GM23338 (cell line): Measurements from ENCODE around the gene IPPK. TPM values are rescaled to one million over a fixed set of nuclear protein-coding genes. Genes with fewer than 3 reads are reported as not detected.

ENCODE experiments used
- ATAC-seq: fragments of 200-7000 bp; cut with Tn5 transposase; 3 replicates; pipeline ENCODE4 v1.9.1; 2020
- DNase-seq: peaks from one replicate; pipeline ENCODE4 v3.0.0-alpha.2; 2015; ENCODE audit warnings: low spot score
- H2AFZ ChIP-seq: fragments of 200-600 bp; sonication (generic); 2 replicates; pipeline ENCODE4 v1.8.0; 2016; ENCODE audit warnings: antibody characterized with exemption, mild to moderate bottlenecking, moderate library complexity
- H3F3A ChIP-seq: fragments of 200-600 bp; sonication (generic); replicated peaks from 2 replicates; pipeline ENCODE4 v1.8.0; 2017; ENCODE audit warnings: antibody characterized with exemption, mixed run types, low read depth
- H3K27ac ChIP-seq: fragments of 200-600 bp; sonication (generic); 2 replicates; pipeline ENCODE4 v1.6.1; 2016; ENCODE audit warnings: low read depth
- H3K27me3 ChIP-seq: fragments of 200-600 bp; sonication (generic); 2 replicates; pipeline ENCODE4 v1.8.0; 2016; ENCODE audit warnings: mild to moderate bottlenecking, mixed run types, moderate library complexity; ENCODE audit not compliant: insufficient read depth
- H3K36me3 ChIP-seq: fragments of 200-600 bp; sonication (generic); 2 replicates; pipeline ENCODE4 v1.8.0; 2016; ENCODE audit warnings: mild to moderate bottlenecking; ENCODE audit not compliant: insufficient read depth
- H3K4me1 ChIP-seq: fragments of 200-600 bp; sonication (generic); 2 replicates; pipeline ENCODE4 v1.8.0; 2016; ENCODE audit warnings: mild to moderate bottlenecking, moderate library complexity; ENCODE audit not compliant: insufficient read depth
- H3K4me2 ChIP-seq: fragments of 200-600 bp; sonication (generic); 2 replicates; pipeline ENCODE4 v1.7.1; 2017; ENCODE audit warnings: mixed run types
- H3K4me3 ChIP-seq: fragments of 200-600 bp; sonication (generic); 2 replicates; pipeline ENCODE4 v1.6.1; 2016; ENCODE audit warnings: mixed run types
- H3K79me2 ChIP-seq: fragments of 200-600 bp; sonication (generic); replicated peaks from 2 replicates; pipeline ENCODE4 v1.8.0; 2017; ENCODE audit warnings: mild to moderate bottlenecking; ENCODE audit not compliant: insufficient read depth
- H3K9me2 ChIP-seq: fragments of 200-600 bp; sonication (generic); 2 replicates; pipeline ENCODE4 v1.8.0; 2017; ENCODE audit not compliant: insufficient read depth
- H4K20me1 ChIP-seq: fragments of 200-600 bp; sonication (generic); replicated peaks from 2 replicates; pipeline ENCODE4 v1.8.0; 2017; ENCODE audit warnings: mild to moderate bottlenecking; ENCODE audit not compliant: insufficient read depth
- H3K27ac Mint-ChIP-seq: 2 replicates; pipeline ENCODE4 v1.8.0; 2020; ENCODE audit warnings: inconsistent platforms, mild to moderate bottlenecking, moderate library complexity, mixed read lengths
- H3K27me3 Mint-ChIP-seq: 3 replicates; pipeline ENCODE4 v1.8.0; 2022; ENCODE audit warnings: low read depth, mild to moderate bottlenecking, moderate library complexity, mixed read lengths, inconsistent platforms; ENCODE audit not compliant: insufficient read depth, poor library complexity
- H3K36me3 Mint-ChIP-seq: 3 replicates; pipeline ENCODE4 v1.8.0; 2021; ENCODE audit warnings: low read depth, mild to moderate bottlenecking, inconsistent platforms, moderate library complexity, mixed read lengths
- H3K4me1 Mint-ChIP-seq: 3 replicates; pipeline ENCODE4 v1.8.0; 2020; ENCODE audit warnings: mild to moderate bottlenecking, inconsistent platforms, mixed read lengths
- H3K4me3 Mint-ChIP-seq: 3 replicates; pipeline ENCODE4 v1.8.0; 2021; ENCODE audit warnings: moderate library complexity, mild to moderate bottlenecking, inconsistent platforms, mixed read lengths
- H3K9me3 Mint-ChIP-seq: 3 replicates; pipeline ENCODE4 v1.8.0; 2020; ENCODE audit warnings: moderate library complexity, mild to moderate bottlenecking, inconsistent platforms, mixed read lengths
- CREB1 ChIP-seq: fragments of 250-450 bp; sonication (Bioruptor Pico); IDR thresholded peaks from 2 replicates; pipeline ENCODE4 v1.5.0; 2020; ENCODE audit warnings: low read depth, mild to moderate bottlenecking, moderate library complexity
- CTCF ChIP-seq, 2 experiments: fragments of 200-600 bp in 1 of 2; sonication (generic) in 1 of 2; conservative IDR thresholded peaks; 2 replicates each; pipeline versions ENCODE4 v1.5.1 to v1.6.1; 2016 to 2017; ENCODE audit warnings: antibody characterized with exemption in 2 of 2, low read depth in 2 of 2, mild to moderate bottlenecking in 2 of 2, moderate library complexity in 1 of 2
- ETS1 ChIP-seq: IDR thresholded peaks from 2 replicates; pipeline ENCODE4 v1.6.1; 2016; ENCODE audit warnings: antibody characterized with exemption
- EZH2 ChIP-seq: fragments of 200-600 bp; sonication (generic); IDR thresholded peaks from one replicate; pipeline ENCODE4 v1.8.0; 2017; ENCODE audit warnings: antibody characterized with exemption, mild to moderate bottlenecking, low read depth; ENCODE audit not compliant: unreplicated experiment
- EZH2phosphoT487 ChIP-seq: fragments of 200-600 bp; sonication (generic); IDR thresholded peaks from one replicate; pipeline ENCODE4 v1.8.1; 2018; ENCODE audit warnings: antibody characterized with exemption; ENCODE audit not compliant: unreplicated experiment
- JUNB ChIP-seq: IDR thresholded peaks from one replicate; pipeline ENCODE4 v1.6.1; 2016; ENCODE audit warnings: antibody characterized with exemption; ENCODE audit not compliant: unreplicated experiment
- NANOG ChIP-seq: IDR thresholded peaks from 2 replicates; pipeline ENCODE4 v1.6.1; 2016; ENCODE audit warnings: antibody characterized with exemption, borderline replicate concordance
- POLR2AphosphoS5 ChIP-seq: IDR thresholded peaks from 2 replicates; pipeline ENCODE4 v1.6.1; 2016; ENCODE audit warnings: antibody characterized with exemption, low read depth
- REST ChIP-seq: IDR thresholded peaks from one replicate; pipeline ENCODE4 v1.6.1; 2018; ENCODE audit warnings: antibody characterized with exemption; ENCODE audit not compliant: unreplicated experiment
- STAT1 ChIP-seq: IDR thresholded peaks from one replicate; pipeline ENCODE4 v1.6.1; 2016; ENCODE audit warnings: antibody characterized with exemption; ENCODE audit not compliant: unreplicated experiment
- ZNF114 ChIP-seq: fragments of 250-450 bp; sonication (Bioruptor Pico); IDR thresholded peaks from 2 replicates; pipeline ENCODE4 v1.5.0; 2020; ENCODE audit warnings: mild to moderate bottlenecking, moderate library complexity
- ZNF331 ChIP-seq: fragments of 250-450 bp; sonication (Bioruptor Pico); IDR thresholded peaks from 2 replicates; pipeline ENCODE4 v1.5.0; 2020; ENCODE audit warnings: low read depth, mild to moderate bottlenecking, moderate library complexity
- ZNF462 ChIP-seq: fragments of 250-450 bp; sonication (Bioruptor Pico); IDR thresholded peaks from 2 replicates; pipeline ENCODE4 v1.5.0; 2020; ENCODE audit warnings: mild to moderate bottlenecking, moderate library complexity
- polyA plus RNA-seq: library from polyadenylated mRNA; unstranded; fragments of >200 nt; fragmentation: Nextera tagmentation; extraction: Ambion mirVana; gene quantifications from 2 replicates; pipeline ENCODE4 v1.2.1, GENCODE V29; 2016
- total RNA-seq: library from RNA; depleted of rRNA; stranded (reverse); fragments of >200 nt; shearing (Covaris generic); gene quantifications from 2 replicates; pipeline ENCODE4 v1.2.3, GENCODE V29; 2014

Gene IPPK
- total and polyA plus RNA-seq, 2 experiments from 2014 or later: 6.5 to 17.5 TPM

GRCh38 chr9:92696619-92697018 lies 26.7 kb upstream of the IPPK start:
- Histone ChIP-seq H3K4me1 (no peaks in the 10 kb centered on the region), H3K79me2 (no peaks in the 10 kb centered on the region), H4K20me1 (no peaks in the 10 kb centered on the region), H3K36me3 (no peaks in the 10 kb centered on the region), H2AFZ (no peak overlapping the region), H3F3A (no peaks in the 10 kb centered on the region), H3K4me3 (no peak overlapping the region), H3K9me2 (no peaks in the 10 kb centered on the region), H3K4me2 (no peak overlapping the region), H3K27ac (no peak overlapping the region), H3K27me3 (no peaks in the 10 kb centered on the region)
- DNase-seq (no peak), ATAC-seq (no peak)
- no peak for TF ChIP-seq STAT1
- no peak for TF ChIP-seq JUNB
- TF ChIP-seq NANOG: no peak
- no peak for TF ChIP-seq POLR2AphosphoS5
- no peak for TF ChIP-seq EZH2phosphoT487
- no peak for TF ChIP-seq EZH2
- no peak for TF ChIP-seq ZNF462 (CRISPR knock-in tag)
- TF ChIP-seq ZNF114 (CRISPR knock-in tag): no peak
- no peak for TF ChIP-seq CTCF (conservative IDR thresholded peaks at IDR 0.05; ENCODE audit: low read depth in 2 of 2)
- no peak for TF ChIP-seq ZNF331 (CRISPR knock-in tag)
- no peak for TF ChIP-seq REST
- TF ChIP-seq CREB1 (CRISPR knock-in tag): no peak
- TF ChIP-seq ETS1: no peak
- Mint-ChIP-seq H3K4me1 (no peaks in the 10 kb centered on the region), H3K9me3 (peaks cover 49% of the 10 kb centered on the region), H3K27ac (no peak overlapping the region), H3K27me3 (peaks cover 1% of the 10 kb centered on the region), H3K36me3 (peaks cover 11% of the 10 kb centered on the region; the same call in 2 of the 3 replicates), H3K4me3 (no peak overlapping the region)
